NCI-H1048 (cell line): ENCODE results near the gene PRKAR2A.
A peak's percentile ranks its signal among the peaks of the same experiment; 100 is the strongest.

Source experiments
- DNase-seq: peaks from one replicate; lab custom pipeline; 2025; lab: John Stamatoyannopoulos, UW

The PRKAR2A gene

GRCh38 chr3:48847504-48848423 is at the start of gene PRKAR2A:
PRKAR2A (minus strand) TSS chr3:48847874; CDS start chr3:48847596, 278 bp downstream.
- DNase-seq = peak; percentile 80

DNA sequence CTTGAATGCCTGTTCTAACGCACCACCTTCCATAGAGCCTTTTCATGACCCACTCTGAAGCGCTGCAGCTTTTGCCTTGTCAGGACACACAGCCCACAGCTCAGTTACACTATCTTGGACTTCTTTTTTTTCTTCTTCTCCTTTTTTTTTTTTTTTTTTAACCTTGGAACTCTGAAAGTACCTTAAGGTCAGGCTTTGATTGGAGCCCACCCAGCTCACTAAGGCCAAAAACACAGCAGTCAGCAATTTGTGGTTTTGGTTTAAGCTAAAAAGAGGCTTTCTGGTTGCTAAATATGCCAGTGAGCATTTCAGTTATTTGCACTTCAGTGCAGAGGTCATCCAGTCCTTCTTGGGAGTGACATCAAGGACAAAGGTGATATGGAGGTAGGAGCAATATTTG is 49.3 kb upstream of the PRKAR2A start:
- no peak for DNase-seq

DNA sequence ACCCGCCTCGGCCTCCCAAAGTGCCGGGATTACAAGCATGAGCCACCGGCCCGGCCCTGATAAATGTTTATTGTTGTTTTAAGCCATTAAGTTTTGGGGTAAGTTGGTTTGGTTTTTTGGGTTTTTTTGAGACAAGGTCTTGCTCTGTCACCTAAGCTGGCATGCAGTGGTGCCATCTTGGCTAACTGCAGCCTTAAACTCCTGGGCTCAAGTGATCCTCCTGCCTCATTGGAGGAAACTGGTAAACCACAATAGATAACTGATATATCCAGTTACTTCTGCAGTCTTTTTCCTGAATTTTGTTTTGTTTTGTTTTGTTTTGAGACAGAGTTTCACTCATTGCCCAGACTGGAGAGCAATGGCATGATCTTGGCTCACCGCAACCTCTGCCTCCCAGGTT is 46.8 kb upstream of the PRKAR2A start:
- DNase-seq = no peak

- no peak for DNase-seq
Measured at GRCh38 chr3:48891606-48892005, 43.9 kb upstream of the PRKAR2A start.

DNA sequence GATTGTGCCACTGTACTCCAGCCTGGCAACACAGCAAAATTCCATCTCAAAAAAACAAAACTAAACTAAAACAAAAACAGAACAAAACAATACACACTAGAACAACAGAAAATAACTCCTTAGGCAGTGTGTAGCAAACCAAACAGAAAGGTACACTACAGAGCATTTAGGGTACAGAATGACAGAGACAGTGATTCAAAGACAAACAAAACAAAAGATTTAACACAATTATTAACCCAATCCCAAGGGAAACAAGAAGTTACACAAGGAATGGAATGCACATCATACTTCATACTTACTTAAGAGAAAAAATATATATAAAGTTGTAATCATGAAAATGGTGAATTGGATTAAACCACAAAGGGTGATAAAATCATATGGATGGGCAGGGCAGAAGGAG is 38.1 kb upstream of the PRKAR2A start:
- no peak for DNase-seq

DNA sequence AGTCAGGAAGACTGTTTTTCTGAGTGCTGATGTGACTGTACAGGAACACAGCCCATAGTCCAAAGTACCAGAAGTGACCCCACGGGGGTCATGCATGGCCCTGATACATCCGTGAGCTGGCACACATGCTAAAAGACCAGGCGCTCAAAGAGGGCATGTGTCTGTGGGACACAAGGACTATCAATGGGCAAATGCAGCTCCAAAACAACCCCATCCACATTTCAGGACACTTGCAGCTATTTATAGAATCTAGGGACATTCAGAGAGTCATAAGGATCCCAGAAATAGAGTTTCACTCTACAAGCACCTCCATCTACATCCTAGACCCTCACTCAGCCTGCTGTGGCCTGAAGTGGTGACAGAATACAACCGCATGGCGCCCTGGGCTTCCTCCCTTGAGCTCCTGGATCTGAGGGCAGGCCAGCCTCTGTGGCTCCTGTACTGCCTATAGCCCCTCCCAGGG is 34.0 kb upstream of the PRKAR2A start:
- DNase-seq = no peak

- DNase-seq = no peak
Measured at GRCh38 chr3:48881006-48881405, 33.3 kb upstream of the PRKAR2A start.

DNA sequence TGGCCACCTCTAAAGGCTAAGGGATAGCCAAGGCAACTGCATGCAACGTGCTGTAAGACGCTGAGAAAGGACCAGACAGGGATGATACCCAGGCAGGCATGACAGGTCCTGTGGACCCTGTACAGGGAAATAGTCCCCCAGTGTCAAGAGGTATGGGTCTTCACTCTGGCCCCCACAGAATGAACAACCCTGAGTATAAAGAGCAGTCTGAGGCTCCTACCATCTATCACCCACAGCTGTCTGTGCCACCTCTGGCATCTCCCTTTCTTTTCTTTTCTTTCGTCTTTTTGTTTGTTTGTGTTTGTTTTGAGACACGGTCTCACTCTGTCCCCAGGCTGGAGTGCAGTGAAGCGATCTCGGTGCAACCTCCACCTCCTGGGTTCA is 32.3 kb upstream of the PRKAR2A start:
- DNase-seq = no peak

- DNase-seq = no peak
Measured at GRCh38 chr3:48879307-48879993, 31.8 kb upstream of the PRKAR2A start.

DNA sequence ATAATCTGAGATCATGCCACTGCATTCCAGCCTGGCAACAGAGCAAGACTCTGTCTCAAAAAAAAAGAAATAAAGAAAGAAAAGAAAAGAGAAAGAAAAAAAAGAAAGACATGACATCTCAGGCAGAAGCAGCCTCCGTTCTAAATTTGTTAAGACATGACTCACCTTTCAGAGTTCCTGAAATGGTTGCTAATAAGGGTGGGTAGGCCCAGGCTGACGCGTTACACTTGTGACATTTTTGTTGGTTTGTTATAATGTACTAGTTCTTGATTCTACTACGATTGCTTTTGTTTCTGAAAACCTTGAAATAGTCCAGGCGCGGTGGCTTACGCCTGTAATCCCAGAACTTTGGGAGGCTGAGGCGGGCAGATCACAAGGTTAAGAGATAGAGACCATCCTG is 30.0 kb upstream of the PRKAR2A start:
- no peak for DNase-seq

- no peak for DNase-seq
Measured at GRCh38 chr3:48863122-48863521, 15.4 kb upstream of the PRKAR2A start.

- no peak for DNase-seq
Measured at GRCh38 chr3:48859206-48859605, 11.5 kb upstream of the PRKAR2A start.

DNA sequence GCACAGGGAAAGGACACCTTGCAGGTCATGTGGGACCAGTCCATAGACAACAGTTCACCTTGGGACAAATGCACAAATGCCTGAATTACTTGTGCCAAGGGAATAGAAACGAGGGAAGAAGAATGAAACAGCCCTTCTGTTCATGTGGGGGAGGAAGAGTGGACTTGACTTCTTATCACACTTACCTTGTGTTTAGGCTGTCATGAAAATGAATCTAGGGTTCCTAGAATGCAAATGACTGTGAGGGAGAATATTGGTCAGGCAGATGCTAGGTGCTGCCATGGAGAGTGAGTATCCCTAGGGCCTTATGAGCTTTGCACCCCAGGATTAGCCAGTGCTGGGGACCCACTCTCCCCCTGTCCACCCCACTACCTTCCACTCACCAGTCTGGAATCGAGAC is 11.0 kb upstream of the PRKAR2A start:
- DNase-seq = no peak

GRCh38 chr3:48857641-48858040 is 10.0 kb upstream of the PRKAR2A start:
- DNase-seq = no peak

- DNase-seq = no peak
Measured at GRCh38 chr3:48856469-48856868, 8.8 kb upstream of the PRKAR2A start.

DNA sequence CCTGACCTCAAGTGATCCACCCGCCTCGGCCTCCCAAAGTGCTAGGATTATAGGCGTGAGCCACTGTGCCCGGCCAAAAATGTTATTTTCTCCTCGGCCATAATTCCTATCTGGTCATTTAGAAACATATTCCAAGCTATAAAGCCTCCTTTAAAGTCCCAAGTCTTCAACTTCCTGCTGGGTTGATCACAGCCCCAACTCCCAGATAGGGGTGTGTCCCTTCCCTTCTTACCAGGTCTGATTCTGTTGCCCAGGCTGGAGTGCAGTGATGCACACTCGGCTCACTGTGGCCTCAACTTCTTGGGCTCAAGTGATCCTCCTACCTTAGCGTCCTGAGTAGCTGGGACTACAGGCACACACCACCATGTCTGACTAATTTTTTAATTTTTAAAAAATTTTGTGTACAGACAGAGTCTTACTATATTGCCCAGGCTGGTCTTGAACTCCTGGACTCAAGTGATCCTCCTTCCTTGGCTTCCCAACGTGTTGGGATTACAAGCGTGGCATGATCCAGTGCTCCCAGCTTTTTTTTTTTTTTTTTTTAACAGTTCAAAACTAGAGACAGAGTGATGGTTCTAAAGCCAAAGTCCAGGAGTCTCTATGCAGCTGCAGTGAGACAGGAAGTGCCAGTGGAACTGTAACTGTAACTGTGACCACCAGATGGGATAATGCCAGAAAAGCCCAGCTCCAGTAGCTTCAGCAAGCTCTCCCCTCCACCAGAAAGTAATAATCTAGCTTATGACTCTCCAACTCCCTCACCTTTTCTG is 8.2 kb upstream of the PRKAR2A start:
- DNase-seq = no peak

DNA sequence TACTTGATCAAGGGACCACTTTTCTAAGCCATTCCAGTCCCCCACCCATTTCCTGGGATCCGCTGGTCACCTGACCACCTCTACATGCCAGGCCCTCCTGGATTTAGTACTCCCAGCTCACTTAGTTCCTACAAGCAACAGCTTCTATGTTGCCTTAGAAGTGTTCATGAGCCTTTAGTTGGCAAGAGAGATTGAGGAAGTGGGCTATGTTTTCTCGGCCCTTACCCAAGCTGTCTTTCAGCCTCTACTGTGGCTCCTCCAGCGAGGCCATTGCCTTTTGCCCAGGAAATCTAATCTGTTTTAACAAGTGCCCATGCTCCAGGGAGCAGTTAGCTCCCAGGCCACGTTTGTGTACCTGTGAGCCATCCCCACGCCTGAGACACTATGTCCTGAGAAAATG is 4.5 kb upstream of the PRKAR2A start:
- no peak for DNase-seq

- no peak for DNase-seq
Measured at GRCh38 chr3:48851407-48851806, 3.7 kb upstream of the PRKAR2A start.

- DNase-seq = no peak
Measured at GRCh38 chr3:48848816-48849515, 1.3 kb upstream of the PRKAR2A start.

DNA sequence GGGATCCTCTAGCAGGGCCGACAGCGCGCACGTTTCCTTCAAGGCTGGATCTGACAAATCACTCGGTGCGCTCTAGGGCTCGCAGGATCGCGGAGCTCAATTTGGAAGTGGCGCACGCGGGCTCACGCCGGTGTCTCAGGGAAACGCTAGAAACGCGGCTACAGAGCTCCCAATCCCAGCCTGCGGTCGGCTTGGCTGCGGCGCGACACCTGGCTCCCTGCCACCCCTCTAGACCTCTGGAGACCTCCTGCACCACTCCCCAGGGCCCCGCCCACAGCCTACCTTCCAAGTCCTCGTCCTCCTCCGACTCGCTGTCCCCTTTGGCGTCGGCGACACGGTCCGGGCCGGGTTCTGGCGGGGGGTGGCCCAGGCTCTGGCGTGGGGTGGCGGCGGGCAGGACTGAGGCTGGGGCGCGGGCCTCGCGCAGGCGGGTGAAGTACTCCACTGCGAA is 596 bp downstream of the PRKAR2A start:
- DNase-seq = peak; percentile 40

DNA sequence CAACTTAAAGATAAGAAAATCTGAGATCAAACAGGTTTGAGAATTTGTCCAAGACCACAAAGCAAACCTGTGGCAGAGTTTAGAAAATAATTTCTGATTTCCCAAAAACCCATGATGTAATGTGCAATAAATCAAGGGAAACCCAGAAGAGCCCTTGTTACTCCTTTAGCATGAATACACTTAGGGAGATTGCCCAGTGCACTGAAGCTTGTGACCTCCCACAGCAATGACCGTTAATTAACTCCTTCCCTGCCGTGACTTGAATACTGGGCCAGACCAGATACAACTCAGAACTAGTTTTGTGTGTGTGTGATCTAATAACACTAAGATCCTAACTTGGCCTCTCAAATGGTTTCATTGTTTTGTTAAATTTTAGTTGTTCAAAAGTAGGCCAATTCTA is 2.5 kb downstream of the PRKAR2A start:
- no peak for DNase-seq

DNA sequence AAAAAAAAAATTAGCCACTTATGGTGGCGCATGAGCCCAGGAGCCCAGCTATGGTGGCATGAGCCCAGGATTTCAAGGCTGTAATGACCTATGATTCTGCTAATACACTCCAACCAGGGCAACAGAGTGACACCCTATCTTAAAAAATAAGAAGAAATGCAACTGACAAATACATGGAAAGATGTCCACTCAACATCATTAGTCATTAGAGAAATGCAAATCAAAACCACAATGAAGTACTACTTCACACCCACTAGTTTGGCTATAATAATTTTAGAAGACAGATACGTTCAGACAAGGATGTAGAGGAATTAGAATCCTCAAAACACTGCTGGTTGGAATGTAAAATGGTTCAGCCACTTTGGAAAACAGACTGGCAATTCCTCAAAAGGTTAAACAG is 10.5 kb downstream of the PRKAR2A start:
- DNase-seq = no peak
